HEK293 (cell line): Measurements from ENCODE around the gene RHOU.
A peak's percentile ranks its signal among the peaks of the same experiment; 100 is the strongest.

Experiments
- GLIS1 ChIP-seq: fragments of 450-650 bp; formaldehyde crosslinking; IDR thresholded peaks from 2 replicates; pipeline ENCODE4 v1.5.1; 2016; ENCODE audit warnings: missing biosample characterization, missing genetic modification characterization
- SP2 ChIP-seq: fragments of 450-650 bp; formaldehyde crosslinking; IDR thresholded peaks from 2 replicates; pipeline ENCODE4 v1.5.1; 2016; ENCODE audit warnings: missing biosample characterization, missing genetic modification characterization
- ZBTB20 ChIP-seq: fragments of 450-650 bp; formaldehyde crosslinking; IDR thresholded peaks from 2 replicates; pipeline ENCODE4 v1.5.1; 2016; ENCODE audit warnings: missing biosample characterization, missing genetic modification characterization
- ZNF169 ChIP-seq: fragments of 450-650 bp; formaldehyde crosslinking; IDR thresholded peaks from 2 replicates; pipeline ENCODE4 v1.5.1; 2016; ENCODE audit warnings: missing biosample characterization, missing genetic modification characterization
- ZNF621 ChIP-seq: fragments of 450-650 bp; formaldehyde crosslinking; IDR thresholded peaks from 2 replicates; pipeline ENCODE4 v1.5.1; 2017; ENCODE audit warnings: missing biosample characterization, missing genetic modification characterization
- ZNF660 ChIP-seq: fragments of 450-650 bp; IDR thresholded peaks from 2 replicates; pipeline ENCODE4 v1.5.1; 2018; ENCODE audit warnings: missing biosample characterization, mild to moderate bottlenecking, missing genetic modification characterization
- TF ChIP-seq, protein P1 (sequence below): IDR thresholded peaks from 2 replicates; pipeline ENCODE4 v1.6.1; 2011; ENCODE audit warnings: mild to moderate bottlenecking, low read depth, low read length, borderline replicate concordance
- TF ChIP-seq, protein P2 (sequence below): fragments of 450-650 bp; formaldehyde crosslinking; IDR thresholded peaks from 2 replicates; pipeline ENCODE4 v1.5.1; 2016; ENCODE audit warnings: missing biosample characterization, missing genetic modification characterization
- TF ChIP-seq, protein P3 (sequence below): sonication (generic); formaldehyde crosslinking; IDR thresholded peaks from 2 replicates; pipeline ENCODE4 v1.8.1; 2022; ENCODE audit warnings: mild to moderate bottlenecking, moderate library complexity, missing genetic modification reagents

DNA sequence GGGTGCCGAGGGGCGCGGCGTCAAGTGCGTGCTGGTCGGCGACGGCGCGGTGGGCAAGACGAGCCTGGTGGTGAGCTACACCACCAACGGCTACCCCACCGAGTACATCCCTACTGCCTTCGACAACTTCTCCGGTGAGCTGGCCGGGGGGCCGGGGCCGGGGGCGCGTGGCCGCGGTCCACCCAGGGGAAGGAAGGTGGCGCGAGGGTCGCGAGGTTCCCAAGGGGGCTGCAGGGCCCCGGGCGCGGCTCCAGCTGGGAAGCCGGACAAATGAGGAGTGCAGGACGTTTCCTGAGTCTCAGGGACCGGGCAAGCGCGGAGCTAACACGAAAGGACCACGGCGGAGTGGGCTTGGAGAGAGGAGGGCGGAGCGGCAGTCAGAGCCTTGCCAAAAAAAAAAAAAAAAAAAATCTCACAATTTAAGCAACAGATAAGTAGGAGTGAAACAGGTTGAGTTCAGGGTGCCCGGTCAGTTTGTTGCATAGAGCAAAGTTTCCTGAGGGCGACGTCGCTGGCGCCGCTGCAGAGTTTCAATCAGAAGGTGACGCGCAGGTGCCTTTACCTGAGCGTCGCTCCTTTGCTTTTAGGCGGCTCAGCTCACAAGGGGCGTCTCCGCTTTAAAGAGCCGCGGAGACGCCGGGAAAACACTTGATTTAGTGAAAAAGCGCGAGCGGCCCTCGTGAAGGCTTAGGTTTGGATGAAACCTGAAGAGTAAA, 750 bp downstream of the RHOU start:
- TF ChIP-seq ZNF621 (tag by site-specific recombination) = no peak
- TF ChIP-seq, protein P1, sequence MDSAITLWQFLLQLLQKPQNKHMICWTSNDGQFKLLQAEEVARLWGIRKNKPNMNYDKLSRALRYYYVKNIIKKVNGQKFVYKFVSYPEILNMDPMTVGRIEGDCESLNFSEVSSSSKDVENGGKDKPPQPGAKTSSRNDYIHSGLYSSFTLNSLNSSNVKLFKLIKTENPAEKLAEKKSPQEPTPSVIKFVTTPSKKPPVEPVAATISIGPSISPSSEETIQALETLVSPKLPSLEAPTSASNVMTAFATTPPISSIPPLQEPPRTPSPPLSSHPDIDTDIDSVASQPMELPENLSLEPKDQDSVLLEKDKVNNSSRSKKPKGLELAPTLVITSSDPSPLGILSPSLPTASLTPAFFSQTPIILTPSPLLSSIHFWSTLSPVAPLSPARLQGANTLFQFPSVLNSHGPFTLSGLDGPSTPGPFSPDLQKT = no peak
- peak; percentile 69 for TF ChIP-seq ZBTB20 (tag by site-specific recombination)
- TF ChIP-seq, protein P2, sequence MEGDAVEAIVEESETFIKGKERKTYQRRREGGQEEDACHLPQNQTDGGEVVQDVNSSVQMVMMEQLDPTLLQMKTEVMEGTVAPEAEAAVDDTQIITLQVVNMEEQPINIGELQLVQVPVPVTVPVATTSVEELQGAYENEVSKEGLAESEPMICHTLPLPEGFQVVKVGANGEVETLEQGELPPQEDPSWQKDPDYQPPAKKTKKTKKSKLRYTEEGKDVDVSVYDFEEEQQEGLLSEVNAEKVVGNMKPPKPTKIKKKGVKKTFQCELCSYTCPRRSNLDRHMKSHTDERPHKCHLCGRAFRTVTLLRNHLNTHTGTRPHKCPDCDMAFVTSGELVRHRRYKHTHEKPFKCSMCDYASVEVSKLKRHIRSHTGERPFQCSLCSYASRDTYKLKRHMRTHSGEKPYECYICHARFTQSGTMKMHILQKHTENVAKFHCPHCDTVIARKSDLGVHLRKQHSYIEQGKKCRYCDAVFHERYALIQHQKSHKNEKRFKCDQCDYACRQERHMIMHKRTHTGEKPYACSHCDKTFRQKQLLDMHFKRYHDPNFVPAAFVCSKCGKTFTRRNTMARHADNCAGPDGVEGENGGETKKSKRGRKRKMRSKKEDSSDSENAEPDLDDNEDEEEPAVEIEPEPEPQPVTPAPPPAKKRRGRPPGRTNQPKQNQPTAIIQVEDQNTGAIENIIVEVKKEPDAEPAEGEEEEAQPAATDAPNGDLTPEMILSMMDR (tag by site-specific recombination) = no peak
- TF ChIP-seq ZNF169 = no peak
- peak; percentile 63 for TF ChIP-seq GLIS1 (tag by site-specific recombination)
- TF ChIP-seq, protein P3, sequence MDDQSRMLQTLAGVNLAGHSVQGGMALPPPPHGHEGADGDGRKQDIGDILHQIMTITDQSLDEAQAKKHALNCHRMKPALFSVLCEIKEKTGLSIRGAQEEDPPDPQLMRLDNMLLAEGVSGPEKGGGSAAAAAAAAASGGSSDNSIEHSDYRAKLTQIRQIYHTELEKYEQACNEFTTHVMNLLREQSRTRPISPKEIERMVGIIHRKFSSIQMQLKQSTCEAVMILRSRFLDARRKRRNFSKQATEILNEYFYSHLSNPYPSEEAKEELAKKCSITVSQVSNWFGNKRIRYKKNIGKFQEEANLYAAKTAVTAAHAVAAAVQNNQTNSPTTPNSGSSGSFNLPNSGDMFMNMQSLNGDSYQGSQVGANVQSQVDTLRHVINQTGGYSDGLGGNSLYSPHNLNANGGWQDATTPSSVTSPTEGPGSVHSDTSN (CRISPR knock-in tag) = no peak
- no peak for TF ChIP-seq ZNF660 (tag by site-specific recombination)
- no peak for TF ChIP-seq SP2 (tag by site-specific recombination)
